Activated CD4-positive, alpha-beta T cell treated with anti-CD3 and anti-CD28 coated beads, Interleukin-2, Interleukin-4, amounts not matched to agents 100 ng/mL and 50 ng/mL, durations not matched to agents 16 hours and 8 hours (primary cell): ENCODE data around the gene WDFY2.
A peak's percentile ranks its signal among the peaks of the same experiment; 100 is the strongest.

Source experiments
- DNase-seq: peaks from one replicate; pipeline ENCODE4 v3.0.0-alpha.2; 2020; ENCODE audit warnings: low spot score

WDFY2 gene

DNA sequence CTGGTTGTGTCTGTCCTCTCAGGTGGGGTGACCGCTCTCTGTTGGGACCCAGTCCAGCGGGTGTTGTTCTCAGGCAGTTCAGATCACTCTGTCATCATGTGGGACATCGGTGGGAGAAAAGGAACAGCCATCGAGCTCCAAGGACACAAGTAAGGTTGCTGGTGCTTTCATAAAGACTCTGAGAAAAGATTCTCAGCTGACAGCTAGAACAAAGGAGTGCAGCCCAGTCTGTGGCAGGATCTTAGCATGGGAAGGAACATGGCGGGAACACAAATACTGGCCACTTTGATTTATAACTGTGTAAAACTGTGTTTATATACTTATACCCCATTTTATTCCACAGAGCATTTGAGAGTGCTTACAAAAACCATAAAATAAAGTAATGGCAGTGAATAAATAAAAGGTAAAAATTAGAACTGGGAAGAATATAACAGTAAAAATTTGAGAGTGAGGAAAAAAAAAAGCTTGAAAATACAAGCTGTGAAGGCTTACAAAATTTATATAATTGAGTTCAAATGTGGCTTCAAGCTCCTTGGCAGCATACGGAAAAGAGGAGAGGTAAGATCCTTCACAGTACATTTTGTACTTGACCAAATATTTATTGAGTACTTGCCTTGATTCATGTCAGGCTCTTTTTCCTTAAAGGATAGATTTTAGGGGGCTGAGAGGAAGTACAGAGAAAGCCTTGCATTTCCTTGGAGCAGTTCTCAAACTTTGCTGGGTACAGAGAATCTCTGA lies 154.9 kb downstream of the WDFY2 start:
- DNase-seq = no peak

- peak; percentile 15 for DNase-seq
These were observed 156.4 kb downstream of the WDFY2 start for GRCh38 chr13:51740698-51741097.

DNA sequence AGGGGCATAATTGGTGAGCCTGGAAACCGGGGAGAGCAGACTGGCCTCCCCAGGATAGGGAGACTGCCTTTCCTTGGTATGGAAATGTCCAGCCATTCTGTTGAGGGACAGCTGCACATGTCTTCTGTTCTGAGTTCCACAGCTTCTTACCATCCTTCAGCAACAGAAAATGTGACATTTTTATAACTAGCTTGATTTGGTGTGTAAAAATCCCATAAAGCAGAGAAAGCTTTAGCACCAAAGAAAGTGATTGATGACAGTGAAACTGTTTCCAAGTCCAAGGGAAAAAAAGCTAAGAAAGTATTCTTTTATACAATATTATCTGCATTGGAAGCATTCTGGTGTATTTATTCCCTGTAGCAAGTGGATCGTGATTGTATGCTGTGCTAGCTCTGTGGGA lies 157.8 kb downstream of the WDFY2 start:
- no peak for DNase-seq

DNA sequence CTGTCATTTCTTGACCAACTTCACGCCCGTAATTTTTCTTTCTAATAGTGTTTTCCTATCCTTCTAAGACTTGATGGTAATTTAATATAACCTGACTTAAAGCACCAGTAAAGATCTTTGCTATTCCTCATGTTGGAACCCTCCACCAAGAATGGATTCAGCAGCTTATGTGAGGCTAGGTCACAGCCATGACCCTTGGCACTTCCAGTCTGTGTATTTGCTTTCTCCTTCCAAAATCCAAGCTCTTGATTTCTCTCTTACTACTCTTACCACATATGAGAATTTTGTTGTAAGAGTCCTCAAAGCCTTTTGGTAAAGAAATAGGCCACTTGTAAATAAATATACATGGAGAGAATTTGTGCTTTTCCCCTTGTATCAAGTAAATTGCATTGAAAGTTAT lies 158.3 kb downstream of the WDFY2 start:
- no peak for DNase-seq

- no peak for DNase-seq
These were observed 161.0 kb downstream of the WDFY2 start for GRCh38 chr13:51745243-51745642.

GRCh38 chr13:51746802-51747201 lies 162.5 kb downstream of the WDFY2 start:
- no peak for DNase-seq

DNA sequence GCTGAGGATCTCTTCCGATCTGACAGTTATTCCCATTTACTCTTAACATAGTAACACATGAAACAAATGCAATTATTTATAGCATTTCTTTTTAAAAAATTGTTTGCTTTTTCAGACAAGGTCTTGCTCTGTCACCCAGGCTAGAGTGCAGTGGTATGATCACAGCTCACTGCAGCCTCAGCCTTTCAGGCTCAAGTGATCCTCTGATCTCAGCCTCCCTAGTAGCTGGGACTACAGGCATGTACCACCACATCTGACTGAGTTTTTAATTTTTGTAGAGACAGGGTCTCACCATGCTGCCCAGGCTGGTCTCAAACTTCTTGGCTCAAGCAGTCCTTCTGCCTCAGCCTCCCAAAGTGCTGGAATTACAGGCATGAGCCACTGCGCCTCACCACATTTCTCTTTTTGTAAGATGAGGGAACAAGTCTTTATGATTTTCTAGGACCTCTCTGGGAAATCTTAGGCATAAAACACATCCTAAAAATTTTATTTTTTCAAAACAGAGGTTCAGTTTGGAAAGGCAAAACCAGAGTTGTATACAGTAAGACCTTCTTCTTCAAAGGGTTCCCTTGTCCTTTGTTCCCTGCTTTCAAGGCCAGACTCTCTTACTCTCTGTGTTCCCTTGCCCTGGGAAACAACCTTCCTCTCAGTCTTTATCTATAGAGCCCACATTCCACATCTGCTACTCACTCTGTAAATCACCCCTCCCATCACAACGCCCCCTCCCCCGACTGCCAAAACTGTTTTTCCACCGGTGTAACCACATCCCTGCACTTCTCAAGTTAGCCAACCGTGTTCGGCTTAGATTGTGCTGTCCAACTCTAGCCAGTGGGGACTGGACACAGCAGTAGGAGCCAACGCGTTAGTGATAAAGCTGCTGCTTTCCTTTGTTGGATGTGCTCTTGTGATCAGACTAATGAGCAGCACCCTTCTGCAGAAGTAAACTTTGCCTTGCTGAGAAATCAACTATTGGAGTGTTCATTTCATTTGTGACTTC lies 163.5 kb downstream of the WDFY2 start:
- DNase-seq = no peak

DNA sequence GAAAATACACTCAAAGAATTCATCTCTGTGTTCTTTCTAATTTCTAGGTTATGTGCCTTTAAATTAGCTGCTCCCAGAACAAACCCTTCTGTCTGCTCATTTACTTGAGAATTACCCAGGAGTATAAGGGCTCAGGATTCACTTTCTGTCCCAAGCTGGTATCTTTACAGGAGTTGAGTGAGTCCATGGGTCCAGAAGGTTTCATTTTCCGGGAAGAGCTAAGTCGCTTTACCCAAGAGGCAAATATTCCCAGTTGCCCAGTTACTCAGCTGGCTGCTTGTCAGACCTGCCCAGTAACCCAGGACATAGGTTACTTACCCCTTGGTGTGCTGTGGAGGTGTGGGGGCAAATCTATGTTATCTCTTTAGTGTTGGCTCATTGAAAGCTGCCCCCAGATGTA lies 172.4 kb downstream of the WDFY2 start:
- DNase-seq = no peak

- no peak for DNase-seq
These were observed 174.4 kb downstream of the WDFY2 start for GRCh38 chr13:51758691-51759090.

DNA sequence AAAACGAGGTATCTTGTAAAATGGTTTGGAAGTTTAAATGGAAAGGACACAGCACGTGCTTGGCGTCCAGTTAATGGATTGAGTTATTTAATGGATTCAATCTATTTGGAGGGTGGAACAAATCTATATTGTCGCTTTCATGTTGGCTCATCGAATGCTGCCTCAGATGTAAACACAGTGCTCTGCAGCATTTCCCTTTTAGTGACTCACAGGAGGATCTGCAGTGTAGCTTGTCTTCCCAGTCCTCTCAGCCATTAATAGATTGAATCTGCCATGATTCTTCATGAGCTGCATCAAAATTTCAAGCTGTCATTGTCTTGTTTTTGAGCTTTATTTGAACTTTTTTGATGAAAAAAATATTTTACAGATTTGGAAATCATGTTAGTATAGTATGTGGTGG lies 175.0 kb downstream of the WDFY2 start:
- DNase-seq = no peak

DNA sequence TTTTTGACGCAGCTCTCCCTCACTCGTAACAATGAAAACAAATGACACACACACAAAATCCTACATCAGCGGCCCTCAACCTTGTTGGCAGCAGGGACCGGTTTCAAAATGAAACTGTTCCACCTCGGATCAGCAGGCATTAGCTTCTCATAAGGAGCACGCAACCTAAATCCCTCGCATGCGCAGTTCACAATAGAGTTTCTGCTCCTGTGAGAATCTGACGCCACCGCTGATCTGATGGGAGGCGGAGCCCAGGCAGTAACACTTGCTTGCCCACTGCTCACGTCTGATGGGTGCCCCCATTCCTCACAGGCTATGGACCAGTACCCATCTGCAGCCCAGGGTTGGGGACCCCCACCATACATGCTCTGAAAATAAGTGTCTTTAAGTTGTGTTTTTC lies 176.3 kb downstream of the WDFY2 start:
- DNase-seq = no peak

DNA sequence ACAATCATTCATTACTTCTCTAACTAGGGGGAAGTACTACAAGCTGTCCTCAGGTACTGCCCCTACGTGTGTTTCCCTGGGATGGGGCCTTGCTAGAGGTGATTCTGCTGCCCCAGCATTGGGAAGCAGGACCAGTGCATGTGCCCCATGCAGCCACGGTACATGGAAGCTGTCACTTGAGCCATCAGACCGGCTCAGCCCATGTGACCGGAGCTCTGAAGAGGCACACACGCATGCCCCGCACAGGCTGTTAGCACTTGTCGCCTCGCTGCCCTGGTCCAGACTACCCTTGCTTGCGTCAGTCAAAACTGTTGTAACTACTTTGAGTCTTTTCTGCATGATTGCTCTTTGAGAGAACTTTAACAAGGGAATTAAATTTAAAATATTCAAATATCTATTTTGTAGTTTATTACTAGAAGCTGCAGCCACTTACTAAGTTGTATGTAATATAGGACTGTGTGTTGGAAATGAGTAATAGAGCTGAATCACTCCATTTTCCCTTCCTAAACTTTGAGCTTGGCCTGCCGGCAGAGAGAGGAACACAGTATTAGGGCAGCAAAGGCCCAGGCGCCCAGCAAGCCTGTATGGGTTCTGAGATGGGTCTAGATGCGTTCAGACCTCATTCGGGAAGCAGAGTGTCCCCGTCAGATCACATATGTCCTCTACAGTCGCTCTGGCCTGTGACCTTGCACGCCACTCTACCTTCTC lies 177.5 kb downstream of the WDFY2 start:
- no peak for DNase-seq

DNA sequence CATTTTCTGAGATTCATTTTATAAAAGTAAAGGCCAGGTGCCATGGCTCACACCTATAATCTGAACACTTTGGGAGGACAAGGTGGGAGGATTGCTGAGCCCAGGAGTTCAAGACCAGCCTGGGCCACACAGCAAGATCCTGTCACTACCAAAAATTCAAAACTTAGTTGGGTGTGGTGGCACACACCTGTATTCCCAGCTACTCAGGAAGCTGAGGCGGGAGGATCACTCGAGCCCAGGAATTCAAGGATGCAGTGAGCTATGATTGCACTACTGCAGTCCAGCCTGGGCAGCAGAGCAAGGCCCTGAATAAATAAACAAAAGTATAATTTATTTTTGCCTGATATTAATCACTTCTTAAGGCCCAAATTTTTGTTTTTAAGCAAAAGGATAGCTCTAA lies 179.2 kb downstream of the WDFY2 start:
- no peak for DNase-seq

DNA sequence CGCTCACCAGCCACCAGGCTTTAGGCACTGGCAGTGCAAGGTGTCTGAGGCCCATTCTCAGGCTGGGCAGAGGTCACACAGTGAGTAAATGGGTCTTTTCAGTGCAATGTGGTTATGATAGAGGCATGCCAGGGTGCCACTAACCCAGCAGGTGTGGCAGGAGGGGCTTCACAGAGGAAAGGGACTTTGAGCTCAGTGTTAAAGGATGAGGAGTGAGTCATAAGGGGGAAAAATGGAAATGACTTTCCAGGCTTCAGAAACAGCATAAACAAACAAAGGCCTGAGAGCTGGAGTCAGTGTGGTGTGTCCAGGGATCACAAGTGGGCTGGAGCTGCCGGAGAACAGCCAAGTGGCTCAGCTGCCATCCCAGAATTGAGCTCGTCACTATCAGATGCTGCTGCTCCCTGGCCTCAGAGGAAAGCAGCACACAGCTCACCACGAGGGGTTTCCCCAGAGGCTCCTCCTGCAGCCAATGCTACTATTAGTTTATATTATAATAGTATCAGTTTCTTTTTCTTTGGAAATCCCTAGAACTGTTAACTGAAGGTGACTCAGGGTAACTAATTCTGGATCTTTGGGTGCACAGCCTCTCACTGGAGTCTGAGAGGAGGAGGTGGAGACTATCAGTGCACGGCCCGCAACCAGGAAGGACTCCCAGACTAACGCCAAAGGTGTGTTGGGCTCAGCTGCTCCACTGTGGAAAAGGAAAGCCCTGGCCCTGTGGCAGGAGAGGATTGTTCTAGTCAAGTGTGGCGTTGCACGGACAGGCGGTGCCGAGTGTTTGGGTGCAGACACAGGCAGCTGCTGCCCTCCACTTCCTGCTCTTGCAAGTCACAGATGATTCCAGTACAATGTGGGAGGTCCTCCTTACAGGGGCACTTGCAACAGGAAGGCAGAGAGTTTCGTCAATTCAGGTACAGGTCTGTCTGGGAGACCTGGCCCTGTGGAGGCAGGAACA lies 180.2 kb downstream of the WDFY2 start:
- DNase-seq = peak; percentile 69

- DNase-seq = no peak
These were observed 180.9 kb downstream of the WDFY2 start for GRCh38 chr13:51765142-51765515.

GRCh38 chr13:51767100-51767499 lies 182.8 kb downstream of the WDFY2 start:
- DNase-seq = no peak

GRCh38 chr13:51768378-51768921 lies 184.2 kb downstream of the WDFY2 start:
- no peak for DNase-seq

DNA sequence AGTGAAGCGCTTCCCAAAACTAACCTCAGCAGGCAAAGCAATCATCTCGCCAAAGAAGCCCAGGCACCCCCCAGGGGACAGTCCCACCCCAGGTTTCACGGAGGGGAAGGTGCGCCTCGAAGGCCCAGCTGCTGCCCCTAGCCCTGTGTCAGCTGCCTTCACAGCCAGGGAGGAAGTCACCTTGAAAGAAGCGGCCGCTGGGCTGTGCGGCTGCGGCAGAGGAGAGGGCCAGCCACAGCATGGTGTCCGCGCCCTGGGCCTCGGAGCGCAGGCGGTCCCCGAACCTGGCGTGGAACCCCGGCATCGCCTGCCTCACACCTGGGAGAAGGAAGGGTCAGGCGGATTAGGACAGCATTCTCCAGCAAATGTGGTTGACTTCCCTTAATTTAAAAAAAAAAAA lies 184.7 kb downstream of the WDFY2 start:
- no peak for DNase-seq

GRCh38 chr13:51769455-51770127 lies 185.3 kb downstream of the WDFY2 start:
- DNase-seq = no peak

GRCh38 chr13:51770160-51770559 lies 185.9 kb downstream of the WDFY2 start:
- no peak for DNase-seq
